Measurements from ENCODE around the gene BABAM2. TPM values are rescaled to one million over a fixed set of nuclear protein-coding genes. Genes with fewer than 3 reads are reported as not detected.

Gene BABAM2
- total and polyA plus RNA-seq, 2 experiments from 2014 or later: 35.2 to 46.1 TPM

GRCh38 chr2:28074137-28074536 is 183.6 kb downstream of the BABAM2 start:
- in situ Hi-C loops (cut with MboI): no loop called here
- Histone ChIP-seq H3K4me2 (ENCODE audit: unreplicated experiment) (no peak overlapping the region), H3F3A (ENCODE audit: insufficient read depth) (0 out of 2 replicates have a peak, but pooled peaks cover 6% of the 10 kb centered on the region), H2AFZ (no peak overlapping the region), H4K20me1 (ENCODE audit: insufficient read depth) (no peaks in the 10 kb centered on the region), H3K79me2 (ENCODE audit: insufficient read depth) (no peaks in the 10 kb centered on the region), H3K9me3 (ENCODE audit: low read depth) (no peaks in the 10 kb centered on the region), H3K27me3 (replicated peaks; ENCODE audit: insufficient read depth) (no peaks in the 10 kb centered on the region), H3K36me3 (ENCODE audit: low read depth) (no peaks in the 10 kb centered on the region), H3K9me2 (ENCODE audit: insufficient read depth) (no peaks in the 10 kb centered on the region), H3K9ac (no peak overlapping the region), H3K27ac (no peak overlapping the region), H3K4me1 (ENCODE audit: insufficient read depth) (peaks cover 3% of the 10 kb centered on the region; the same call in 1 of the 2 replicates), H3K4me3 (no peak overlapping the region)
- TF ChIP-seq EZH2 (IDR thresholded peaks at IDR 0.05; ENCODE audit: insufficient read depth, poor library complexity, severe bottlenecking) (no peak), EZH2phosphoT487 (IDR thresholded peaks at IDR 0.05; ENCODE audit: insufficient read depth, low read depth) (no peak)
- DNase-seq: no peak
- 95 to 96% methylated on average over 1 of the region's 1 CpG for WGBS, 2 experiments (ENCODE audit: low coverage in 1 of 2, low lambda C conversion rate in 2 of 2, missing lambda C conversion rate in 2 of 2)

- in situ Hi-C loops (cut with MboI): no loop called here
- DNase-seq: peak; percentile 53
- Histone ChIP-seq H2AFZ (peak overlapping the region; percentile 40), H3K9me3 (ENCODE audit: low read depth) (no peaks in the 10 kb centered on the region), H3K79me2 (ENCODE audit: insufficient read depth) (no peaks in the 10 kb centered on the region), H3K4me2 (ENCODE audit: unreplicated experiment) (peak overlapping the region; percentile 39), H3K9me2 (ENCODE audit: insufficient read depth) (no peaks in the 10 kb centered on the region), H3K27me3 (replicated peaks; ENCODE audit: insufficient read depth) (no peaks in the 10 kb centered on the region), H3K4me3 (no peak overlapping the region), H3K36me3 (ENCODE audit: low read depth) (no peaks in the 10 kb centered on the region), H4K20me1 (ENCODE audit: insufficient read depth) (no peaks in the 10 kb centered on the region), H3K27ac (peak overlapping the region; percentile 24; the same call in 1 of the 2 replicates), H3K9ac (no peak overlapping the region), H3F3A (ENCODE audit: insufficient read depth) (peaks cover 20% of the 10 kb centered on the region), H3K4me1 (ENCODE audit: insufficient read depth) (peaks cover 31% of the 10 kb centered on the region)
- WGBS, 2 experiments (ENCODE audit: low coverage in 1 of 2, low lambda C conversion rate in 2 of 2, missing lambda C conversion rate in 2 of 2): 50 to 52% methylated on average over 5 of the region's 5 CpGs
- TF ChIP-seq EZH2 (IDR thresholded peaks at IDR 0.05; ENCODE audit: insufficient read depth, poor library complexity, severe bottlenecking): no peak
- no peak for TF ChIP-seq EZH2phosphoT487 (IDR thresholded peaks at IDR 0.05; ENCODE audit: insufficient read depth, low read depth)
Observed at GRCh38 chr2:28080911-28081310, 190.4 kb downstream of the BABAM2 start.

GRCh38 chr2:28082131-28082530 is 191.6 kb downstream of the BABAM2 start:
- TF ChIP-seq EZH2 (IDR thresholded peaks at IDR 0.05; ENCODE audit: insufficient read depth, poor library complexity, severe bottlenecking) (no peak), EZH2phosphoT487 (IDR thresholded peaks at IDR 0.05; ENCODE audit: insufficient read depth, low read depth) (no peak)
- Histone ChIP-seq H3K27ac (no peak overlapping the region), H3K4me1 (ENCODE audit: insufficient read depth) (peaks cover 39% of the 10 kb centered on the region), H3K27me3 (replicated peaks; ENCODE audit: insufficient read depth) (no peaks in the 10 kb centered on the region), H3K4me3 (no peak overlapping the region), H3K79me2 (ENCODE audit: insufficient read depth) (no peaks in the 10 kb centered on the region), H3K9me3 (ENCODE audit: low read depth) (no peaks in the 10 kb centered on the region), H3K9me2 (ENCODE audit: insufficient read depth) (no peaks in the 10 kb centered on the region), H2AFZ (no peak overlapping the region), H3K4me2 (ENCODE audit: unreplicated experiment) (peak overlapping the region; percentile 37), H3F3A (ENCODE audit: insufficient read depth) (peaks cover 20% of the 10 kb centered on the region), H4K20me1 (ENCODE audit: insufficient read depth) (no peaks in the 10 kb centered on the region), H3K36me3 (ENCODE audit: low read depth) (no peaks in the 10 kb centered on the region), H3K9ac (no peak overlapping the region)
- 57 to 60% methylated on average over 2 of the region's 2 CpGs for WGBS, 2 experiments (ENCODE audit: low coverage in 1 of 2, low lambda C conversion rate in 2 of 2, missing lambda C conversion rate in 2 of 2)
- DNase-seq: peak; percentile 29
- in situ Hi-C loops (cut with MboI): no loop called here

GRCh38 chr2:28083476-28083875 is 192.9 kb downstream of the BABAM2 start:
- Histone ChIP-seq H2AFZ (no peak overlapping the region), H3K27ac (no peak overlapping the region), H3F3A (ENCODE audit: insufficient read depth) (peaks cover 20% of the 10 kb centered on the region), H3K36me3 (ENCODE audit: low read depth) (no peaks in the 10 kb centered on the region), H4K20me1 (ENCODE audit: insufficient read depth) (no peaks in the 10 kb centered on the region), H3K4me3 (no peak overlapping the region), H3K79me2 (ENCODE audit: insufficient read depth) (no peaks in the 10 kb centered on the region), H3K9me2 (ENCODE audit: insufficient read depth) (no peaks in the 10 kb centered on the region), H3K4me1 (ENCODE audit: insufficient read depth) (peaks cover 42% of the 10 kb centered on the region), H3K27me3 (replicated peaks; ENCODE audit: insufficient read depth) (no peaks in the 10 kb centered on the region), H3K9me3 (ENCODE audit: low read depth) (no peaks in the 10 kb centered on the region), H3K9ac (no peak overlapping the region), H3K4me2 (ENCODE audit: unreplicated experiment) (no peak overlapping the region)
- in situ Hi-C loops (cut with MboI): no loop called here
- 96 to 100% methylated on average over 3 of the region's 3 CpGs for WGBS, 2 experiments (ENCODE audit: low coverage in 1 of 2, low lambda C conversion rate in 2 of 2, missing lambda C conversion rate in 2 of 2)
- TF ChIP-seq EZH2phosphoT487 (IDR thresholded peaks at IDR 0.05; ENCODE audit: insufficient read depth, low read depth): no peak
- no peak for TF ChIP-seq EZH2 (IDR thresholded peaks at IDR 0.05; ENCODE audit: insufficient read depth, poor library complexity, severe bottlenecking)
- no peak for DNase-seq

- no peak overlapping the region for H2AFZ ChIP-seq
- TF ChIP-seq EZH2 (IDR thresholded peaks at IDR 0.05; ENCODE audit: insufficient read depth, poor library complexity, severe bottlenecking) (no peak), EZH2phosphoT487 (IDR thresholded peaks at IDR 0.05; ENCODE audit: insufficient read depth, low read depth) (no peak)
- WGBS, 2 experiments (ENCODE audit: low coverage in 1 of 2, low lambda C conversion rate in 2 of 2, missing lambda C conversion rate in 2 of 2): 92 to 94% methylated on average over 4 of the region's 4 CpGs
- no peaks in the 10 kb centered on the region for H3K27me3 ChIP-seq (replicated peaks; ENCODE audit: insufficient read depth)
- H3K9ac ChIP-seq: no peak overlapping the region
- no peak overlapping the region for H3K4me3 ChIP-seq
- H3K9me3 ChIP-seq (ENCODE audit: low read depth): no peaks in the 10 kb centered on the region
- no peaks in the 10 kb centered on the region for H3K36me3 ChIP-seq (ENCODE audit: low read depth)
- in situ Hi-C loops (cut with MboI): no loop called here
- no peak overlapping the region for H3K4me2 ChIP-seq (ENCODE audit: unreplicated experiment)
- H4K20me1 ChIP-seq (ENCODE audit: insufficient read depth): no peaks in the 10 kb centered on the region
- no peak overlapping the region for H3K27ac ChIP-seq
- no peaks in the 10 kb centered on the region for H3K9me2 ChIP-seq (ENCODE audit: insufficient read depth)
- H3F3A ChIP-seq (ENCODE audit: insufficient read depth): peaks cover 27% of the 10 kb centered on the region
- H3K4me1 ChIP-seq (ENCODE audit: insufficient read depth): peaks cover 53% of the 10 kb centered on the region
- H3K79me2 ChIP-seq (ENCODE audit: insufficient read depth): no peaks in the 10 kb centered on the region
- no peak for DNase-seq
Observed at GRCh38 chr2:28084564-28084963, 194.0 kb downstream of the BABAM2 start.
